GM18517 (cell line): Measurements from ENCODE around the gene SIGLEC7.

Experiments
- ATAC-seq: cut with Tn5 transposase; IDR thresholded peaks from one replicate; pipeline ENCODE4 v1.9.1; 2021; ENCODE audit warnings: mild to moderate bottlenecking, moderate library complexity; ENCODE audit not compliant: unreplicated experiment

SIGLEC7 gene

DNA sequence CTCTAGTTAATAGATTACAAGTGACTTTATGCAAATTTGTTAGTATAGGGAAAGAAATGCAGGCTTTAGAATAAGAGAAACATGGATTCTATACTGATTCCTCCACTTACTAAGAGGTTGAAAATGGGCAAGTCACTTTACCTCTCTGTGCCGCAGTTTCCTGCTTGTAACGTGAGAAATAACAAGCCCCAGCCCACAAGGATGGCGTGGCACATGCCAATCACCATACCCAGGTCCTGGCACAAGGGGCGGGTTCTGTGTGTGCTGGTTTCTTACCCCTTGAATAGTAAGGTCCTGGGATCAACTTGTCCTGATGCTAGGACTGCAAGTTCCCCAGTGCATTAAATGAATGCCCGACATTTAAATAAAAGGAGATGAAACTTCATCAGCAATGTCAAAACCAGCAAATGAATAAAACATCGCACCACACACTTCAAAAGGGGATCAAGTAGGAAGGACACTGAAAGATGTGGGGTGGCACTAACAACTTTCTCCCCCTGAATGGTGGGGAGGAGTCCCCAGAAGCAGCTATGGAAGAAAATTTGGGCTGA is 25.3 kb upstream of the SIGLEC7 start:
- no peak for ATAC-seq

DNA sequence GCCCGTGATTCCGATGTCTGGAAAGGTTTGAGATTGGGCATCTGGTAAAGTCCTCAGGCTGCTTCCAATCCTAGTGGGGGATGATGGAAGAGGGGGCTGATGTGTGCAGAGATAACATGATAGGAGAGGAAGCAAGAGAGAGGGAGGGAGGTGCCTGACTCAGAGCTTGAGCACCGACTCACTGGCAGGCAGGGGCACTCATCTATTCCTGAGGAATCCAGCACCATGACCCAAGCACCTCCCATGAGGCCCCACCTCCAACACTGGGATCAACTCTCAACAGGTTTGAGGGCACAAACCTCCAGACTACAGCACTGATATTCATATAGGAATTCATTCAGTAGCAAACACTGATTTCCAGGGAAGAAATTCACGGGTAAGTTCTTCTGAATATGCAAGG is 23.0 kb upstream of the SIGLEC7 start:
- ATAC-seq = no peak

GRCh38 chr19:51119611-51120010 is 22.5 kb upstream of the SIGLEC7 start:
- ATAC-seq = no peak

DNA sequence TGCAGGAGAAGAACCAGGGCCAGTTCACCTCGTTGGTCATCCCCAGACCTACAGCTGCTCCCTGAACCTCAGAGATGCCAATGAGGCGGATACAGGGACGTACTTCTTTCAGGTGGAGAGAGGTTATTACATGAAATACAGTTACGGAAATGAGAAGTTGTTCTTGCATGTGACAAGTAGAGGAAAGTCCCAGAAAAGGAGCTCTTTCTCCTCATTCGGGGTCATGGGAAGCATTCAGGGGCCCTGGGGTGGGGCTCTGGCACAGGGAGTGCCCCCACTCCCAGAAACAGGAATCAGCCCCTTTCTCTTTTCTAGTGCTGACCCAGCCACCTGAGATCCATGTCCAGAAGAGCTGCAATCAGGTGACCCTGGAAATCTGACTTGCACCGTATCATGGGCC is 21.9 kb upstream of the SIGLEC7 start:
- ATAC-seq = no peak

DNA sequence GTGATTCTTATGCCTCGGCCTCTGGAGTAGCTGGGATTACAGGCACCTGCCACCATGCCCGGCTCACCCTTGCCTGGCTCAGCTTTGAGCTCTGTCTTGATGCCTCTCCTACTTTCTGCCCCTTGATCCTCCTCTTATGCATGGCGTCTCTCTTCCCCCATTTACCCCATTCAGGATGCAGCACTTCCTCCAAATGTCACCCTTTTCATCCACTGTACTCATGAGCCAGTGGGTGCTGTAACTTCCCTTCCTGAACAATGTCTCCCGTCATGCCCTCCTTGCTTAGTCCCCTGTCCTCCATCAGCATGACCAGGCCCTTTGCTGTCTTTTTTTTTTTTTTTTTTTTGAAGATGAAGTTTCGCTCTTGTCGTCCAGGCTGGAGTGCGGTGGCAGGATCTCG is 20.8 kb upstream of the SIGLEC7 start:
- ATAC-seq = no peak

GRCh38 chr19:51122112-51122981 is 19.8 kb upstream of the SIGLEC7 start:
- no peak for ATAC-seq

DNA sequence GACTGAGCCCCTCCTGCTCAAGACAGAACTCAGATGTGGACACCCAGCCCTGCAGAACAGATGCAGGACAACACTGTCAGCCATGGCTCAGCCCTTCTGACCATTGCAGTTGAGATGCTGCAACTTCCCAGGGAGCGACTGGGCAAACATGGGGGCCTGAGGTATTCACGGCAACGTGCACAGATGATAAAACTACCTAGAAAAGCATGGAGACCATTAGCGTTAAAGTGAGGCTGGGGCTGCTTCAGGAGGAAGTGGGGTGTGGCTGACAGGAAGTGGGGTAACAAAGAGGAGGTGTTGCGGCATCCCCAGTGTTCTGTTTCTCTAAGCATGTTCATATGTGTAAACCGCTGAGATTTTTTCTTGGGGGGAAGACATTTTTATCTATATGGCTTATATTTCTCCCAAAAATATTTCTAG is 18.7 kb upstream of the SIGLEC7 start:
- no peak for ATAC-seq

GRCh38 chr19:51123802-51124201 is 18.3 kb upstream of the SIGLEC7 start:
- no peak for ATAC-seq

GRCh38 chr19:51124216-51124615 is 17.9 kb upstream of the SIGLEC7 start:
- no peak for ATAC-seq

DNA sequence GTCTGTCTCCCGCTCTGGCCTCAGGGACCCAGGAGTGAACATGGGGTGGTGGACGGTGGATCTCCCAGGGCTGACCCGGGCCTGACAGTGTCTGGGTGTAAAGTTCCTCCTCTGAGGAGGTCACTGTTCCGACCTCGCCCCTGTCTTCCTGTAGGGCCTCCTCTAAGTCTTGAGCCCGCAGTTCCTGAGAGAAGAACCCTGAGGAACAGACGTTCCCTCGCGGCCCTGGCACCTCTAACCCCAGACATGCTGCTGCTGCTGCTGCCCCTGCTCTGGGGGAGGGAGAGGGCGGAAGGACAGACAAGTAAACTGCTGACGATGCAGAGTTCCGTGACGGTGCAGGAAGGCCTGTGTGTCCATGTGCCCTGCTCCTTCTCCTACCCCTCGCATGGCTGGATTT is 17.4 kb upstream of the SIGLEC7 start, which contains the start of gene SIGLEC9:
Gene SIGLEC9 (plus strand): TSS at position 178 of the 400 bp plus-strand sequence. CDS start 69 bp downstream, at position 247.
- ATAC-seq = no peak

DNA sequence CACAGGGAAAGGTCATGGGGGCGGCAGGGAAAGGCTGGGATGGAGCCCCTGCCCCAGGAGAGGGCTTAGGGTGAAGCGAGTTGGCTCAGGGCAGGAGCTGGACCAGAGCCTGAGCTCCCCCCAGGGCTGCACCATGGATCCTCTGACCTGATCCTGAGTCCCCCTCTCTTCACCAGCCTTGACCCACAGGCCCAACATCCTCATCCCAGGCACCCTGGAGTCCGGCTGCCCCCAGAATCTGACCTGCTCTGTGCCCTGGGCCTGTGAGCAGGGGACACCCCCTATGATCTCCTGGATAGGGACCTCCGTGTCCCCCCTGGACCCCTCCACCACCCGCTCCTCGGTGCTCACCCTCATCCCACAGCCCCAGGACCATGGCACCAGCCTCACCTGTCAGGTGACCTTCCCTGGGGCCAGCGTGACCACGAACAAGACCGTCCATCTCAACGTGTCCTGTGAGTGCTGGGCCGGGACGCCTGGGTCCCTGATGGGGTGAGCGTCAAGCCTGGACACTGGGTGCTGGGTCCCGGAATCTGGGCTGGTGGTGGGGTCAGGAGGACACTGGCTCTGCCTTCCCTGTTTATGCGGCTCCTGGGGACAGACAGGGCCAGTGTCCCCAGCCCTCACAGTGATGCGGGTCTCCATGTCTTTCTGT is 16.6 kb upstream of the SIGLEC7 start:
- ATAC-seq = no peak

GRCh38 chr19:51127032-51127431 is 15.1 kb upstream of the SIGLEC7 start:
- no peak for ATAC-seq

DNA sequence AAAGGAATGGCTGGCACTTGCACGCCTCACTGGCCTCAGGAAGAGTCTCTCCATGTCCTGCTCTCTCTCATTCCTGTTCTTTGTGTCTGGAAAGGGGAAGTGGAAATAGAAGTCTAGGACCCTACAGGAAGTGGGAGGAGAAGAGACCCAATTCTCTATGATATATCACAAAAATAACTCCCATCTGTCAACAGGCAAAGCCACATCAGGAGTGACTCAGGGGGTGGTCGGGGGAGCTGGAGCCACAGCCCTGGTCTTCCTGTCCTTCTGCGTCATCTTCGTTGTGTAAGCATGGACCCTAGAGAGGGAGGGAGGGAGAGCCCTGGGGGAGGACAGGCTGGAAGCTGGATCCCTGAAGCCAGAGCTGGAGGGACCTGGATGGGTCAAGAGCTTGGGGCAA is 14.3 kb upstream of the SIGLEC7 start:
- ATAC-seq = no peak

- ATAC-seq = no peak
Measured at GRCh38 chr19:51128227-51128626, 13.9 kb upstream of the SIGLEC7 start.

DNA sequence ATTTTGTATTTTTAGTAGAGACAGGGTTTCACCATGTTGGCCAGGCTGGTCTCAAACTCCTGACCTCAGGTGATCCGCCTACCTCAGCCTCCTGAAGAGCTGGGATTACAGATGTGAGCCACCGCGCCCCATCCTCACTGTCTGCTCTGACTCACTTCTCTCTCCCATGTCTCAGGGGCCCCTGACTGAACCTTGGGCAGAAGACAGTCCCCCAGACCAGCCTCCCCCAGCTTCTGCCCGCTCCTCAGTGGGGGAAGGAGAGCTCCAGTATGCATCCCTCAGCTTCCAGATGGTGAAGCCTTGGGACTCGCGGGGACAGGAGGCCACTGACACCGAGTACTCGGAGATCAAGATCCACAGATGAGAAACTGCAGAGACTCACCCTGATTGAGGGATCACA is 12.4 kb upstream of the SIGLEC7 start:
- ATAC-seq = no peak

DNA sequence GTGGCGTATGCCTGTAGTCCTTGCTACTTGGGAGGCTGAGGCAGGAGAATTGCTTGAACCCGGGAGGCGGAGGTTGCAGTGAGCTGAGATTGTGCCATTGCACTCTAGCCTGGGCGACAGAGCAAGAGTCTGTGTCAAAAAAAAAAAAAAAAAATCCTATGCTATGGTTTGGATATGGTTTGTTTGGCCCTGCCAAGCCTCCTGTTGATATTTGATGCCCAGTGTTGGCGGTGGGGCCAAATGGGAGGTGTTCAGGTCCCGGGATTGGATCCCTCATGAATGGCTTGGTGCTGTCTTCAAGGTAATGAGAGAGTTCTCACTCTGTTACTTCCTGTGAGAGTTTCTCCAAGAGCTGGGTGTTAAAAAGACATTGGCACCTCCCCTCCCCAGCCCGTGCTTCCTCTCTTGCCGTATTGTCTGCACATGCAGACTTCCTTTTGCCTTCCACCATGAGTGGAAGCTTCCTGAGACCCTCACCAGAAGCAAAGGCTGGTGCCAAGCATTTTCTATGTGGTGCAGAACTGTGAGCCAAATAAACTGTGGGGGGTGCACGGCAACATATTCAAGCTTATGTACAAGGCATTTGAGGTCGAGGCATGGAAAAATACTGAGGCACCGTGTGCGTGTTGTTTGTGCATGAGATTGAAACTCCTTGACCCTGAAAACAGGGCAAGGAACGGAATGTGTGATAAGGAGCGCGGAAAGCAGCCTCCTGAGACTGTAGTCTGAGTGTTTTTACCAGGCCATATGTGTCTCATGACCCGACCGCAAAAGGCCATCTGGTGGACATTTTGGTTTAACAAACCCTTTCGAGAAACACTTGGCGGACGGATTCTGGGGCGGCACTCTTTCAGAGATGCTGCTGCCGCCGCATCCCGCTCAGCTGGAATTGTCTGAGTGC is 10.1 kb upstream of the SIGLEC7 start:
- ATAC-seq = no peak

GRCh38 chr19:51135004-51135403 is 7.1 kb upstream of the SIGLEC7 start:
- no peak for ATAC-seq

DNA sequence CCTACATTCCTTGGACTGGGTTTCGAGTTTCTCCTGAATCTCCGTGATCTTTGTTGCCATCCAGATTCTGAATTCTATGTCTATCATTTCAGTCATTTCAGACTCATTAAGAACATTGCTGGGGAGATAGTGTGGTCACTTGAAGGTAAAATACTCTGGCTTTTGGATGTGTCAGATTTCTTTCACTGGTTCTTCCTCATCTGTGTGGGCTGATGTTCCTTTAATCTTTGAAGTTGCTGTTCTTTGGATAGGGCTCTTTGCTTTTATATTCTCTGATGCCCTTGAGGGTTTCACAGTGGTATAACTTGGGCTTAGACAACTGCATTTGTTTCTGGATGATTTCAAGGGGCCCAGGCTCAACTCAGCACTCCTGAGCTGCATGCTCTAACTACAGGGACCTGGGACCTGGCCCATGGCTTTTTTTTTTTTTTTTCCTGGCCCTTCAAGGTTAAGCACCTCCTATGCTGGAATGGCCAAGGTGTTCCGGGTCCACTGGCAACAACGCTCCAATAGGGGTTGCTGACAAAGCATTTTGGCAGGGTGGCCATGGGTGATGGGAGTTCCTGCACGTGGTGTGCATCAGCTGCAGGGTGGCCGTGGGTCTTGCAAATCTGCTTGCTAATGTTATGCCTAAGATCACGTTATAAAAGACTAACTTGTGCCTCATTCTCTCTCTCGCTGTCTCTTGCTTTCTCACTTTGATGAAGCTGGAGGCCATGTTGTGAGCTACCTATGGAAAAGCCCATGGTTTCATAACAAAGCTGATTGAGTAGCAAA is 5.9 kb upstream of the SIGLEC7 start:
- no peak for ATAC-seq

GRCh38 chr19:51136851-51137551 is 5.1 kb upstream of the SIGLEC7 start:
- no peak for ATAC-seq
